HCT116 (cell line): ENCODE measurements around the gene CDC42BPA.

Source experiments
- ATF3 ChIP-seq: IDR thresholded peaks from 2 replicates; pipeline ENCODE4 v1.6.1; 2012
- CTCF ChIP-seq, 3 experiments: fragments of 200-600 bp in 1 of 3; sonication (generic) in 1 of 3; IDR thresholded peaks in 2 of 3; conservative IDR thresholded peaks in 1 of 3; 2 replicates each; pipeline ENCODE4 v1.5.1; 2012 to 2017; ENCODE audit warnings: low read depth in 2 of 3, low read length in 2 of 3, antibody characterized with exemption in 1 of 3, borderline replicate concordance in 1 of 3, control low read depth in 1 of 3, mild to moderate bottlenecking in 1 of 3, mixed read lengths in 1 of 3, mixed run types in 1 of 3, moderate library complexity in 1 of 3; ENCODE audit not compliant: insufficient read depth in 1 of 3
- EZH2 ChIP-seq: fragments of 200-600 bp; sonication (generic); IDR thresholded peaks from 2 replicates; pipeline ENCODE4 v1.6.1; 2017; ENCODE audit warnings: antibody characterized with exemption, mixed run types
- EZH2phosphoT487 ChIP-seq: fragments of 200-600 bp; IDR thresholded peaks from 2 replicates; pipeline ENCODE4 v1.6.1; 2018; ENCODE audit warnings: antibody characterized with exemption, borderline replicate concordance
- FOSL1 ChIP-seq: IDR thresholded peaks from 2 replicates; pipeline ENCODE4 v1.6.1; 2012; ENCODE audit warnings: low read depth
- MAX ChIP-seq: IDR thresholded peaks from 2 replicates; pipeline ENCODE4 v1.6.1; 2012
- YY1 ChIP-seq: IDR thresholded peaks from 2 replicates; pipeline ENCODE4 v1.6.1; 2011; ENCODE audit warnings: low read length, low read depth, moderate library complexity, mild to moderate bottlenecking; ENCODE audit not compliant: insufficient replicate concordance; ENCODE audit errors: extremely low read depth
- ZBTB33 ChIP-seq: IDR thresholded peaks from 2 replicates; pipeline ENCODE4 v1.6.1; 2011; ENCODE audit warnings: mild to moderate bottlenecking, low read length, moderate library complexity; ENCODE audit not compliant: insufficient replicate concordance; ENCODE audit errors: extremely low read depth
- ZNF274 ChIP-seq: fragments of 200-500 bp; sonication (Bioruptor generic); IDR thresholded peaks from 2 replicates; pipeline ENCODE4 v1.6.1; 2014; ENCODE audit warnings: mild to moderate bottlenecking, low read depth, low read length, inconsistent platforms

GRCh38 chr1:226991920-226992319, 326.4 kb downstream of the CDC42BPA start:
- no peak for TF ChIP-seq YY1
- TF ChIP-seq EZH2phosphoT487 = no peak
- no peak for TF ChIP-seq FOSL1
- TF ChIP-seq CTCF (IDR thresholded peaks at IDR 0.05 in 2 of 3, conservative IDR thresholded peaks at IDR 0.05 in 1 of 3; ENCODE audit: borderline replicate concordance in 1 of 3, insufficient read depth in 1 of 3, low read depth in 2 of 3, low read length in 2 of 3) = no peak
- no peak for TF ChIP-seq ATF3
- TF ChIP-seq MAX = no peak
- no peak for TF ChIP-seq EZH2
- TF ChIP-seq ZNF274 = no peak
- no peak for TF ChIP-seq ZBTB33
